ENCODE measurements around the gene CSPG4. TPM values are rescaled to one million over a fixed set of nuclear protein-coding genes. Genes with fewer than 3 reads are reported as not detected.

Gene CSPG4
- total and polyA plus RNA-seq, 2 of the 13 experiments (the other 11 are each of a cell fraction or from before 2014, with no cell fraction given) = 0.01 to 0.04 TPM

- TF ChIP-seq, protein P1, sequence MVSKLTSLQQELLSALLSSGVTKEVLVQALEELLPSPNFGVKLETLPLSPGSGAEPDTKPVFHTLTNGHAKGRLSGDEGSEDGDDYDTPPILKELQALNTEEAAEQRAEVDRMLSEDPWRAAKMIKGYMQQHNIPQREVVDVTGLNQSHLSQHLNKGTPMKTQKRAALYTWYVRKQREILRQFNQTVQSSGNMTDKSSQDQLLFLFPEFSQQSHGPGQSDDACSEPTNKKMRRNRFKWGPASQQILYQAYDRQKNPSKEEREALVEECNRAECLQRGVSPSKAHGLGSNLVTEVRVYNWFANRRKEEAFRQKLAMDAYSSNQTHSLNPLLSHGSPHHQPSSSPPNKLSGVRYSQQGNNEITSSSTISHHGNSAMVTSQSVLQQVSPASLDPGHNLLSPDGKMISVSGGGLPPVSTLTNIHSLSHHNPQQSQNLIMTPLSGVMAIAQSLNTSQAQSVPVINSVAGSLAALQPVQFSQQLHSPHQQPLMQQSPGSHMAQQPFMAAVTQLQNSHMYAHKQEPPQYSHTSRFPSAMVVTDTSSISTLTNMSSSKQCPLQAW (CRISPR knock-in tag; IDR thresholded peaks at IDR 0.05) = 0 out of 2 replicates have a peak, but pooled peaks have one; percentile 14
- peak; percentile 17 for TF ChIP-seq PHF5A (CRISPR knock-in tag; IDR thresholded peaks at IDR 0.05; ENCODE audit: low read depth, unreplicated experiment)
- no peak for TF ChIP-seq ZNF20 (CRISPR knock-in tag; IDR thresholded peaks at IDR 0.05)
- TF ChIP-seq, protein P2, sequence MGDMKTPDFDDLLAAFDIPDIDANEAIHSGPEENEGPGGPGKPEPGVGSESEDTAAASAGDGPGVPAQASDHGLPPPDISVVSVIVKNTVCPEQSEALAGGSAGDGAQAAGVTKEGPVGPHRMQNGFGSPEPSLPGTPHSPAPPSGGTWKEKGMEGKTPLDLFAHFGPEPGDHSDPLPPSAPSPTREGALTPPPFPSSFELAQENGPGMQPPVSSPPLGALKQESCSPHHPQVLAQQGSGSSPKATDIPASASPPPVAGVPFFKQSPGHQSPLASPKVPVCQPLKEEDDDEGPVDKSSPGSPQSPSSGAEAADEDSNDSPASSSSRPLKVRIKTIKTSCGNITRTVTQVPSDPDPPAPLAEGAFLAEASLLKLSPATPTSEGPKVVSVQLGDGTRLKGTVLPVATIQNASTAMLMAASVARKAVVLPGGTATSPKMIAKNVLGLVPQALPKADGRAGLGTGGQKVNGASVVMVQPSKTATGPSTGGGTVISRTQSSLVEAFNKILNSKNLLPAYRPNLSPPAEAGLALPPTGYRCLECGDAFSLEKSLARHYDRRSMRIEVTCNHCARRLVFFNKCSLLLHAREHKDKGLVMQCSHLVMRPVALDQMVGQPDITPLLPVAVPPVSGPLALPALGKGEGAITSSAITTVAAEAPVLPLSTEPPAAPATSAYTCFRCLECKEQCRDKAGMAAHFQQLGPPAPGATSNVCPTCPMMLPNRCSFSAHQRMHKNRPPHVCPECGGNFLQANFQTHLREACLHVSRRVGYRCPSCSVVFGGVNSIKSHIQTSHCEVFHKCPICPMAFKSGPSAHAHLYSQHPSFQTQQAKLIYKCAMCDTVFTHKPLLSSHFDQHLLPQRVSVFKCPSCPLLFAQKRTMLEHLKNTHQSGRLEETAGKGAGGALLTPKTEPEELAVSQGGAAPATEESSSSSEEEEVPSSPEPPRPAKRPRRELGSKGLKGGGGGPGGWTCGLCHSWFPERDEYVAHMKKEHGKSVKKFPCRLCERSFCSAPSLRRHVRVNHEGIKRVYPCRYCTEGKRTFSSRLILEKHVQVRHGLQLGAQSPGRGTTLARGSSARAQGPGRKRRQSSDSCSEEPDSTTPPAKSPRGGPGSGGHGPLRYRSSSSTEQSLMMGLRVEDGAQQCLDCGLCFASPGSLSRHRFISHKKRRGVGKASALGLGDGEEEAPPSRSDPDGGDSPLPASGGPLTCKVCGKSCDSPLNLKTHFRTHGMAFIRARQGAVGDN (CRISPR knock-in tag; IDR thresholded peaks at IDR 0.05) = peak; percentile 3; the same call in 1 of the 2 replicates
- TF ChIP-seq XRCC5 (optimal IDR thresholded peaks at IDR 0.05; ENCODE audit: low read length) = no peak
- TF ChIP-seq KLF13 (CRISPR knock-in tag; IDR thresholded peaks at IDR 0.05) = no peak
- TF ChIP-seq ZNF713 (CRISPR knock-in tag; IDR thresholded peaks at IDR 0.05) = no peak
- TF ChIP-seq ELF3 (CRISPR knock-in tag; IDR thresholded peaks at IDR 0.05) = no peak
- no peak for TF ChIP-seq ZNF260 (CRISPR knock-in tag; IDR thresholded peaks at IDR 0.05; ENCODE audit: borderline replicate concordance, low read depth)
- TF ChIP-seq DMTF1 (CRISPR knock-in tag; IDR thresholded peaks at IDR 0.05) = no peak
- TF ChIP-seq ZBTB39 (CRISPR knock-in tag; IDR thresholded peaks at IDR 0.05) = no peak
- no peak for TF ChIP-seq ZHX2 (IDR thresholded peaks at IDR 0.05; ENCODE audit: low read depth)
- no peak for TF ChIP-seq ZHX2 (CRISPR knock-in tag; IDR thresholded peaks at IDR 0.05; ENCODE audit: borderline replicate concordance)
Observed at GRCh38 chr15:75646944-75647364, 65.7 kb downstream of the CSPG4 start (continued).

Measured in HepG2 (cell line).